ENCODE data around the gene ATP5IF1. TPM values are rescaled to one million over a fixed set of nuclear protein-coding genes. Genes with fewer than 3 reads are reported as not detected.
A peak's percentile ranks its signal among the peaks of the same experiment; 100 is the strongest.

The ATP5IF1 gene
- total and polyA plus RNA-seq, 2 of the 13 experiments (the other 11 are each of a cell fraction or from before 2014, with no cell fraction given): 97.7 to 131 TPM

- no peak for TF ChIP-seq ZBTB40 (IDR thresholded peaks at IDR 0.05)
- peak; percentile 61; the same call in 1 of the 2 replicates for TF ChIP-seq ZBTB40 (CRISPR knock-in tag; IDR thresholded peaks at IDR 0.05)
- TF ChIP-seq KDM6A (CRISPR knock-in tag; IDR thresholded peaks at IDR 0.05; ENCODE audit: low read depth): no peak
- TF ChIP-seq, protein P1, sequence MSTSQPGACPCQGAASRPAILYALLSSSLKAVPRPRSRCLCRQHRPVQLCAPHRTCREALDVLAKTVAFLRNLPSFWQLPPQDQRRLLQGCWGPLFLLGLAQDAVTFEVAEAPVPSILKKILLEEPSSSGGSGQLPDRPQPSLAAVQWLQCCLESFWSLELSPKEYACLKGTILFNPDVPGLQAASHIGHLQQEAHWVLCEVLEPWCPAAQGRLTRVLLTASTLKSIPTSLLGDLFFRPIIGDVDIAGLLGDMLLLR (CRISPR knock-in tag; IDR thresholded peaks at IDR 0.05): peak; percentile 83; the same call in 1 of the 2 replicates
- TF ChIP-seq AHDC1 (CRISPR knock-in tag; IDR thresholded peaks at IDR 0.05; ENCODE audit: borderline replicate concordance): no peak
- TF ChIP-seq, protein P2, sequence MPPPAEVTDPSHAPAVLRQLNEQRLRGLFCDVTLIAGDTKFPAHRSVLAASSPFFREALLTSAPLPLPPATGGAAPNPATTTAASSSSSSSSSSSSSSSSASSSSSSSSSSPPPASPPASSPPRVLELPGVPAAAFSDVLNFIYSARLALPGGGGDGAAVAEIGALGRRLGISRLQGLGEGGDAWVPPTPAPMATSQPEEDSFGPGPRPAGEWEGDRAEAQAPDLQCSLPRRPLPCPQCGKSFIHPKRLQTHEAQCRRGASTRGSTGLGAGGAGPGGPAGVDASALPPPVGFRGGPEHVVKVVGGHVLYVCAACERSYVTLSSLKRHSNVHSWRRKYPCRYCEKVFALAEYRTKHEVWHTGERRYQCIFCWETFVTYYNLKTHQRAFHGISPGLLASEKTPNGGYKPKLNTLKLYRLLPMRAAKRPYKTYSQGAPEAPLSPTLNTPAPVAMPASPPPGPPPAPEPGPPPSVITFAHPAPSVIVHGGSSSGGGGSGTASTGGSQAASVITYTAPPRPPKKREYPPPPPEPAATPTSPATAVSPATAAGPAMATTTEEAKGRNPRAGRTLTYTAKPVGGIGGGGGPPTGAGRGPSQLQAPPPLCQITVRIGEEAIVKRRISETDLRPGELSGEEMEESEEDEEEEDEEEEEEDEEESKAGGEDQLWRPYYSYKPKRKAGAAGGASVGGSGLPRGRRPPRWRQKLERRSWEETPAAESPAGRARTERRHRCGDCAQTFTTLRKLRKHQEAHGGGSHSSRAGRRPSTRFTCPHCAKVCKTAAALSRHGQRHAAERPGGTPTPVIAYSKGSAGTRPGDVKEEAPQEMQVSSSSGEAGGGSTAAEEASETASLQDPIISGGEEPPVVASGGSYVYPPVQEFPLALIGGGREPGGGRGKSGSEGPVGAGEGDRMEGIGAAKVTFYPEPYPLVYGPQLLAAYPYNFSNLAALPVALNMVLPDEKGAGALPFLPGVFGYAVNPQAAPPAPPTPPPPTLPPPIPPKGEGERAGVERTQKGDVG (CRISPR knock-in tag; IDR thresholded peaks at IDR 0.05; ENCODE audit: borderline replicate concordance): no peak
Observed at GRCh38 chr1:28235755-28236655, at the start of gene ATP5IF1 (continued).

All from HepG2 (cell line).